GM20431 (cell line): ENCODE data around the gene MAVS.
"Not testable (repeated sequence)": the region's sequence is repeated elsewhere in the genome, so short reads cannot be mapped to it uniquely, and the experiment has no call there.

ENCODE experiments used
- in situ Hi-C: fragments of 300-500 bp; cut with MseI, MboI; formaldehyde crosslinking; loops from one replicate; pipeline ENCODE4 v1.15.0; 2020; ENCODE audit warnings: low sequenced_read_pairs; ENCODE audit not compliant: unreplicated experiment

Gene MAVS

DNA sequence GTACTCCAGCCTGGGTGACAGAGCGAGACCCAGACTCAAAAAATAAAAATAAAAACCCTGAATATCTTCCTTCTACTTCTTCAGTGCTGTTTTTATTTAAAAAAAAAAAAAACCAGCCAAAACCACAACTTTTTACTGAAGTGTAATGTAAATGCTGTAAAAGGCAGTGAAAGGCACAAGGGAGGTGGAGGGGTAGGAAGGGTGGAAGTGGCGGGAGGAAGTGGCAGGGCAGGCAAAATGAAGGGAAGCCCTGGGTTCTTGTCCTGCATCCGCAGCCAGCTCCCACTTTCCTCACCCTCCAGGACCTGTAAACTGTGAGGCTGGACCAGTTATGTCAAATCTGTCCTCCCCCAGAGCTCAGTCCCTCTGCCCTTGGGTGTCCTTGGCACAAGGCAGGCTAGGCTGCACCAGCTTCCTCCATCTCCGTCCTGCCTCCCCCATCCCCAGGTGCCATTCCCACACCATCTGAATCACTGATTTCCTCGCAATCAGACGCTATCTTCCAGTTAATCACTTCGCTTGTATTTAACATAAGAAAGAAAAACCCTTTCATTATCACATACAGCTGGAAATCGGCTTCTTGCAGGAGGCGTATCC, 28.8 kb downstream of the MAVS start:
- in situ Hi-C loops = no loop called here

DNA sequence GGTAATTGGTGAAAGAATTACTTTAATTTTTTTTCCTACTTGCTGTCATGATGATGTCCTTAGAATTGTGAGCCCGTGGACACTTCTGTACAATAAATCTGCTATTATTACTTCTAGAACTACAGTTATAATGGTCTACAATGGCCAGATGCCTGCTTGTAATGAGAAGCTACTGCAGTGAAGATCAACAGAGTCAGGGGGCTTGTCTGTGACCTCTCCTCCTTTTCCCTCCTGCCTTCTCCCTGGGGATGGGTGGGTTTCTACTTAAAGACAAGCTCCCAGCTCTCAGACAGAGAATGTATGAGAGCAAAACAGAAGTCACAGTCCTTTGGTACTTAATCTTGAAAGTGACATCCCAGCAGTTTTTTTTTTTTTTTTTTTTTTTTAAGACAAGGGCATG, 29.4 kb downstream of the MAVS start:
- in situ Hi-C loops = no loop called here

DNA sequence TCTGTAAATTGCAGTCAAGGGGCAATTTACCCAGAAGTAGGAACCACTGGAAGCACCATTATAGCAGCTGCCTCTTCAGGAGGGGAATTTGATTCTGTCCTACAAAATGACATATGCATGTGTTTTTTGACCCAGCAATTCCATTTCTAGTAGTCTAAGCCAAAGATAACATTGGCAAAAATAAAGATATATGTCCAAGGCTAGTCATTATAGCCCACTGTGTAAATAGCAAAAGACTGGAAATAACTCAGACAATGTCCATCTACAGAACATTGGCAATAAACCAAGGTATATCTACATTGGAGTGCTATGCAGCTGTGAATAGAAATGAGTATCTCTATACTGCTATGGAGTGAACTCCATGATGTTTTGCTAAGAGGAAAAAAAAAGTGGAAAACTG, 30.0 kb downstream of the MAVS start:
- in situ Hi-C loops = no loop called here

DNA sequence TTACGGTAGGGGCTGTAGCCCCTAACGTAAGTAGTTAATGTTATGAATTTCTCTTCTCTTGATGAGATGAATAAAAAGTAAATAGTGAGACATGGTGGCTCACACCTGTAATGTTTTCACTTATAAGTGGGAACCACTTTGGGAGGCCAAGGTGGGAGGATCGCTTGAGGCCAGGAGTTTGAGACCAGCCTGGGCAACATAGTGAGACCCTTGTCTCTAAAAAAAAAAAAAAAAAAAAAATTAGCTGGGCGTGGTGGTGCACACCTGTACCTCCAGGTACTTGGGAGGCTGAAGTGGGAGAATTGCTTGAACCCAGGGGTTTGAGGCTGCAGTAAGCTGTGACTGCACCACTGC, 32.3 kb downstream of the MAVS start:
- in situ Hi-C loops = not testable (repeated sequence)

DNA sequence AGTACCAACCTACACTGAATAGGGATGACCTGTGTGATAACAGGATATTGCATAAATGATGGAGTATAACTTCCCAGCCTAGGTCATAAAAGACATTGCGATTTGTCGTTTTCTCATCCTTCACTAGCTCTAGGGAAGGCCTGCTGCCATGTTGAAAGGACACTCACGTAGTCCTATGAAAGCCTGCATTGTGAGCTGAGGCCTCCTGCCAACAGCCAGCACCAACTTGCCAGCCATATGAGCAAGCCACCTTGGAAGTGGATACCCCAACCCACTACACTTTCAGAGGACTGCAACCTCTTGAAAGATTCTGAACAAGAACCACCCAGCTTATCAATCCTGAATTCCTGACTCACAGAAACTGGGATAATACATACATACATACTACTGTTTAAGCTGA, 39.1 kb downstream of the MAVS start:
- in situ Hi-C loops = no loop called here

DNA sequence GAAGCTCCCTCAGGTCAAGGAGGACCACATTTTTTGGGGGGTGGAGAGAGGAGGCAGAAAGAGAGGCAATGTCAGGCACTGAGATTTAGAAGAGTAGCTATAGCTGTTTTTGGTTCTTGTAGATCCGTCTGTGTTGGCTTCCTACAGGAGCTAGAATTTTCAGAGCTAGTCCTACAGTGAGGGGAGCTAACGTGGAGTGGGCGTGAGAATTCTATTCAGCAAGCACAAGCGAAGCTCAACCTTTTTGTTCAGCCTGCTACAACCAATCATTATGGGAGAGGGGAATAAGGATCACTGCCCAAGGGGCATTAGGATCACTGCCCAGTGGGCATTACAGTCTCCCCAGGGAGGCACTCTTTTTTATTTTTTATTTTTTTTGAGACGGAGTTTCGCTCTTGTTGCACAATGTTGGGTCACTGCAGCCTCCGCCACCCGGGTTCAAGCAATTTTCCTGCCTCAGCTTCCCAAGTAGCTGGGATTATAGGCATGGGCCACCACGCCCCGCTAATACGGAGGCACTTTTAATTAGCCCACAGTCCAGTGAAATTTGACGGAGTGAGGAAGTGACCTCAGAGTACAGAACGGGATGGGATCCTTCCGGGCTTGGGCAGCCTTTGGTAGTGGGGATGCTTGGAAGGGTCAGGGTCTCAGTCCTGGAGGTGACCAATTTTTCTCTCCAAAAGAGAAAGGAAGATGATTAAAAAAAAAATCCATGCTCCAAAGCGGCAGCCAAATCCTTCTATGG, 41.4 kb downstream of the MAVS start:
- in situ Hi-C loops = no loop called here

DNA sequence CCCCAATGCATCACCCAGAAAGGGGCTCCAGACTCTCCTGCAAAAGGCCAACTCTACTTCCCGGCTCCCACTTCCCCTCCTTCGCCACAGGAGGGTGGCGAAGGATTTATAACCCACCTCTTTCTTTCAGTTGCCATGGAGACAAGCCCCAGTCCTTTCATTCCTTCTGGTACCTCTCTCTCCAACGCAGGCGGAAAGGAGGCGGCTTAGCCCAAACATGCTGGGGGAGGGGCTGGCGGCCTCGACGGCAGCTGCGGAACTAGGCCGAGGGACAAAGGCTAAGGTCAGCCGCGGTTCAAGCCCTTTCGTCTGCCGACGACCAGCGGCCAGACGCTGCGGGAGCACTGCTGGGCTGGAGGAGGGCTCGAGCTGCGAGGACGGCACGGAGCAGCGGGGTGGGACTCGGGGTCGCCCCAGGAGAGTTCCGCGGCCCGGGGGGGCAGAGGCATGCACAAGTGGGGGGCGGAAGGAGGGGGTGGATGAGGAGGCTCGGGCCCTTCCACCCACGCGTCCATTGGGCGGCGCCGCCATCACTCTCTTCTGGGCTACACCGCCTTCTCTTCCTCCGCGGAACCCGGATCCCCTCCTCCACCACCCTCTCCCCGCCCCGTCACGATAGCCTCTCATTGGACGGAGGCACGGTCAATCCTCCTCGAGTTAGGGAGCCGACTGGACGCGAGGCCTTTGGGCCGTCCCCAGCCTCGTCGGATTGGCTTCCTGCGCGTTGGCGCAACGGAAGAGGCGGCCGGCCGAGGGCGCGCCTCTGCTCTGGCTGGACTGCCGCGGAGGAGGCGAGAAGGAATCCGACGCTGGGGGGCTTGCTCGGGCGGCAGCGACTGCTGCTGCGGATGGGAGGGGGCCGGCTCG, 42.2 kb downstream of the MAVS start, which contains the start of gene PANK2:
Gene PANK2 (plus strand): TSS at position 766 of the 867 bp plus-strand sequence.
- in situ Hi-C loops = no loop called here

DNA sequence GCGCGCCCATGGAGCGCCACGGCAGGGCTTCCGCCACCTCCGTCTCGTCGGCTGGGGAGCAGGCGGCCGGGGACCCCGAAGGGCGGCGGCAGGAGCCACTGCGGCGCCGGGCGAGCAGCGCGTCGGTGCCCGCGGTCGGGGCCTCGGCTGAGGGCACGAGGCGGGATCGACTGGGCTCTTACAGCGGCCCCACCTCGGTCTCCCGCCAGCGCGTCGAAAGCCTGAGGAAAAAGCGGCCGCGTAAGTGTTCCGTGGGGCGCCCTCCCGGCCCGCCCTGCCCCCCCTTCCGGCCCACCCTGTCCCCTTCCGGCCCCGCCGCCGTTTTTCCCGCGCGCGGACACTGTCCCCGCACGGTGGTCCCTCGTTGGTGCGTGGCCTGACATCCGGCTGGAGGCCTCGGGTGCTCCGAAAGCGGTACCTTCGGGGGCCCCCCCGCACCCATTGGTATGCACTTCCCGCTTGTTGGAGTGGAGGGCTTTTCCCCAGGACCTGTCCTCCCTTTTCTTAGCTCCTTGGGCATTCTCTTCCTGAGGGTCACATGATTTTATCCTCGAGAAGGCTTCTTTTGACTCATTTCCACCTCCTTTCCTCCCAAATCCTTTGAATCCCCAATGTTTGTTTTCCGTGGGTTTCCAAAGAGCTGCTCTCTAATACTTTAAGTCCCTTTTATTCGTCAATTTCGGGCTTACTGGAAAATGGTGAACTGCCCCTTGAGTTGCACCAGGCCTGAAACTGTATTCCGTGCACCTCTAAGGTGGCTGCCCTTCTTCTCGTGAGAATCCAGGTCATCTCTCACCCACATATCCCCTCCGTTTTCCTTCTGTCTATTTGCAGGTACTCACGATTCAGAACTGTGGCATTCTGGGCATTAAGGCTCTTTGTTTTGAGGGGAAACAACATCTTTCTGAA, 43.1 kb downstream of the MAVS start:
- in situ Hi-C loops = no loop called here

DNA sequence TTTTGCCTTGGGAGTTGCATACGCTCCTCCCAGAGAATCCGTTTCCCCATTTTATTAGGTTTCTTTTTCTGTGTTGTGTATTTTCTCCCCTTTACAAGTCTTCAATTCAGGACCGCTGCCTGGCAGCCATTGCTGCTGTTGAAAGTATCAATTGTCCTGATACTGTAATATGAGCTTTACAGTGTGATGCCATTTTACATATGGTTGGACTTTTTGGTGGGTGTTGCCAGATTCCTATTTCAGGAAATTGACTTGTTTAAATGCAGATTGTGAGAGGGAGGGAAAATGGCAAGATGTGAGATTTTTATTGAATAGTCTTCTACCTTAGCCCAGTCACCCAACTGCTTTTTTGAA, 43.7 kb downstream of the MAVS start:
- in situ Hi-C loops = no loop called here

DNA sequence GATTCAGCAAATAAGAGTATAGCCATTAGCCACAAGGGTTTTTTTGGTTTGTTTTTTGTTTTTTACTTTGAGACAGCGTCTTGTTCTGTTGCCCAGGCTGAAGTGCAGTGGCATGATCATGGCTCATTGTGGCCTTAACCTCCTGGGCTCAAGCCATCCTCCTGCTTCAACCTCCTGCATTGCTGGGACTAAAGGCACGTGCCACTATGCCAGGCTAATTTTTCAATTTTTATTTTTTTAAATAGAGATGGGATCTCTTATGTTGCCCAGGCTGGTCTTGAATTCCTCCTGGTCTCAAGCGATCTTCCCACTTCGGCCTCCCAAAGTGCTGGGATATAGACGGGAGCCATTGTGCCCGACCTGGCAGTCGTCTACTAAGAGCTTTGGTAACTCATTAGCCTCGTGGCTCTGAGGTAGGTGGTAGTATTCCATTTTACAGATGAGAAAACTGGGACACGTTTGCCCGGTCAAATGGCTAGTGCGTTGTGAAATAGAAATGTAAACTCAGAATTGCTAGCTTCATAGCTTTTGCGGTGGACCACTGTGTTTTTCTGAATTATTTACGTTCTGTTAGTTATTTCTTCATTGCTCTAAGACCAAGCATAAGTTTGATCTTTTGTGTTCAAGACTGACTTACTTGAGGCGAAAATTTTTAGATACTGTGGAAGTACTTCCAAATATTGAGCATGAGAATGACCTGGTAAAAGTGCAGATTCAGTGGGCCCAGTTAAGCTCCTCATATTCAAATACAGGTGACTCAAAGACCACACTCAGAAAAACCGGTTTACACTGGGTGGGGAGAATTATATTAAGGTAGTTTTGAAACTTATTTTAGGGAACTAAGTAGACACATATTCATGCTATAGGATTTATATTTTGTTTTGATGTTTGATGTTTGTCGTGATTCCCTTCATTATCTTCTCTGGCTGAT, 44.6 kb downstream of the MAVS start:
- in situ Hi-C loops = no loop called here

DNA sequence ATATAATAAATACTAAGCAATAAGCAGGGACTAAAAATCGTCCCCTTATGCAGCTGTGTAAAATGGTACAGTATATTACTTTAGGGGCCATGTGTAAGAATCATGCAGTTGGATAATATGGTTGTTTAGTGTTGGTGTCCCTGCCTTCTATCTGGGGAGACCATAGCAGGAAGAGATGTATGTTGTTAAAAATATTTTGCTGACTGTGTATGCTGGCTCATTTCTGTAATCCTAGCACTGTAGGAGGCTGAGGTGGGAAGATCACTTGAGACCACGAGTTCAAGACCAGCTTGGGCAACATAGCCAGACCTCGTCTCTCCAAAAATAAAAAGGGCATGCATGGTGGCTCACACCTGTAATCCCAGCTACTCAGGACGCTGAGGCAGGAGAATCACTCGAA, 48.2 kb downstream of the MAVS start:
- in situ Hi-C loops = no loop called here

DNA sequence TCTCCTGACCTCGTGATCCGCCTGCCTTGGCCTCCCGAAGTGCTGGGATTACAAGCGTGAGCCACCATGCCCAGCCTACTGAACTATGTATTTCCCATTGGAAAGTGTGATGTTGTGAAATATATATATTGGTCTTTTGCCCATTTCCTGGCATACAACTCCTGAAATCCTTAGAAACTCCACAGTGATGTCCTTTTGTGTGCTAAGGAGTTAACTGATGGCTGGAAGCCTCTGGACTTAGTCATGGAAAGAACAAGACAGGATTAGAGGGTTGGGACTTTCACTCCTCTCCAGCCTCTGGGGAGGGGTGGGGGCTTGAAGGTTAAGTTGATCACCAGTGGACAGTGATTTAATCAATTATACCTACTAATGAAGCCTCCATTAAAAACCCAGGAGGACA, 49.7 kb downstream of the MAVS start:
- in situ Hi-C loops = no loop called here

DNA sequence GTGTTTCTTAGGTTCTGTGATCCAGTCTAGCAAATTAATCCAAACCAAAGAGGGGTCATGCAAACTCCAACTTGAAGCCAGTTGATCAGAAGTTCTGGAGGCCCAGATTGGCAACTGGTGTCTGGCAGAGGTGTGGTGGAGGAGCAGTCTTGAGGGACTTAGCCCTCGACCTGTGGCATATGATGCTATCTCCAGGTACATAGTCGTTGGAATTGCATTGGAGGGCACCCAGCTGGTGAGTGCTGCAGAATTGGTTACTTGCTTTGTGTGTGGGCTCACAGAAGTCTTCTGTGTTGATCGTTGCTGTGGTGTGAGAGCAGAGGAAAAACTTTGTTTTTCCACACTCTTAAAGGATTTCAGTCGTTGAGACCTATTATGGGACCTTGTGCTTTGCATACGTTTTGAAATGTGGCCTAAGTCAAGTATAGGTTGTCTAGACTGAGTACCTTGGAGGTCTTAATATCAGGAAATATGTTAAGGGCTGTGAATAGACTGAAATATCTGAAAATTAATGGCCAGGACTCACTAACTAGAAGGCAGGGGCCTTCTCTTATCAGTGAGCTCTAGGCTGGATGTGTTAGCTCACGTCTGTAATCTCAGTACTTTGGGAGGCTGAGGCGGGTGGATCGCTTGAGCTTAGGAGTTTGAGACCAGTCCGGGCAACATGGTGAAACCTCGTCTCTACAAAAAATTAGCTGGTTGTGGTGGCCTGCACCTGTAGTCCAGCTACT, 50.4 kb downstream of the MAVS start:
- in situ Hi-C loops = no loop called here

DNA sequence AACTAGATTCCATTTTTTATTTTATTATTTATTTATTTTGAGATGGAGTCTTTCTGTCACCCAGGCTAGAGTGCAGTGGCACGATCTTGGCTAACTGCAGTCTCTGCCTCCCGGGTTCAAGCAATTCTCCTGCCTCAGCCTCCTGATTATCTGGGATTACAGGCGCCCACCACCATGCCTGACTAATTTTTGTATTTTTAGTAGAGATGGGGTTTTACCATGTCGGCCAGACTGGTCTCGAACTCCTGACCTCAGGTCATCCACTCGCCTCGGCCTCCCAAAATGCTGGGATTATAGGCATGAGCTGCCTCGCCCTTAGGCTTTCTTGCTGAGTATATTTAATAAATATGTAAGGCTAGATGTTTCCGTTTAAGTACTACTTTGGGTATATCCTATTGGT, 51.5 kb downstream of the MAVS start:
- in situ Hi-C loops = not testable (repeated sequence)

DNA sequence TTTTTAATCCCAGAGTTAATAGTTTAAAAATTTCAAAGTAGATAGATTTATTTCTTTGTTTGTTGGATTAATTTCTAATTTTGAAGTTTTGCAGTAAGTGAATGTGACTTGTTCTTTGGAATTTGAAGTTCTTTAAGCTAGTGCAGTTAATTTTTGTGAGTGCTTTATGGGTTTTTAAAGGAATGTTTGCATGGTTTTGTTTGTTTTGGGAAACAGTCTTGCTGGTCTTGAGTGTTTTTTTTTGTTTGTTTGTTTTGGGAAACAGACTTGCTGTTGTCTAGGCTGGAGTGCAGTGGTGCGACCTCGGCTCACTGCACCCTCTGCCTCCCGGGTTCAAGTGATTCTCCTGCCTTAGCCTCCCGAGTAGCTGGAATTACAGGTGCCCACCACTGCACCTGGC, 52.0 kb downstream of the MAVS start:
- in situ Hi-C loops = no loop called here

DNA sequence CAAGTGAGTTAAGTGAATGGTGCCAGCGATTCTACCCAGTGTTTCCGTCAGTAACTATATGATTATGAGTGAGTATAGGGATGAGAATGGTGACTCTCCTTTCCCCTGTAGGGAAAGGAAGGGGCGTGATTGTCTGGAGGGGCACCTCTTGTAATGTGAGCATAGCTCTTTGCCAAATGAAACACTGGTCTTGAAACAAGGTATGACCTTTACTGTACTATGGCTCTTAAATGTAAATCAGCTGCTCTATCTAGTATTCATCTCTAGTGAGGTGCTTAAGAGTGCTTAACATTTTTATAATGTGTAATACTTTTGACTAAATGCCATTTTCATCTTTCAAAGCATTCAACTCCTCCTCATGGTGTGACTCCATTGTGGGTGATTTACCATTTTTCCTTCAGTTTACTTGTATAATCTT, 53.6 kb downstream of the MAVS start:
- in situ Hi-C loops = no loop called here

DNA sequence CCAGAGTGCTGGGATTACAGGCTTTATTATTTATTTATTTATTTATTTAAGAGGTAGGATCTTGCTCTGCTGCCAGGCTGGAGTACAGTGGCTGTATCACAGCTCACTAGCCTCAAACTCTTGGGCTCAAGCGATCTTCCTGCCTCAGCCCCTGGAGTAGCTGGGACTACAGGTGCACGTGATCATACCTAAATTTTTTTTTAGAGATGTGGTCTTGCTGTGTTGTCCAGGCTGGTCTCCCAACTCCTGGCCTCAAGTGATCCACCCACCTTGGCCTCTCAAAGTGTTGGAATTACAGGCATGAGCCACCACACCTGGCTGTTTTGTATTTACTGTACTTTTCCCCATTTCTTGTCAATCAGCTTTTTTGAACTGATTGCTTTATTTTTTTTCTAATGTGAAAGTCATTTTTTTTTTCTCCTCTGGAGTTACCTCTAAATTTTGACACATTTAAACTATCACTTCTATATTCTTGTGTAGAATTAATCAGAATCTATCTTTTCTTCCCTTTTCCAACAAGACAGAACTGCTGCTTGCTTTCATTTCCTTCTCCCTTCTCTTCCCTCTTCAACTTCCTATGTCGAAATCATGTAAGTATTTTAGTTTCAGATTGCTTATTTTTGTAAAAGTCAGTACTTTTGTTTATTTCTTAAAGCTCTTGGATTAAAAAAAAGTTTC, 54.5 kb downstream of the MAVS start:
- in situ Hi-C loops = no loop called here
